NT2/D1 (cell line): ENCODE data around the gene CD7.

ENCODE experiments used
- YY1 ChIP-seq: IDR thresholded peaks from 2 replicates; pipeline ENCODE4 v1.6.1; 2011; ENCODE audit not compliant: insufficient read length, insufficient read depth
- ZNF274 ChIP-seq: IDR thresholded peaks from 2 replicates; pipeline ENCODE4 v1.6.1; 2011; ENCODE audit warnings: mild to moderate bottlenecking, low read depth, low read length

DNA sequence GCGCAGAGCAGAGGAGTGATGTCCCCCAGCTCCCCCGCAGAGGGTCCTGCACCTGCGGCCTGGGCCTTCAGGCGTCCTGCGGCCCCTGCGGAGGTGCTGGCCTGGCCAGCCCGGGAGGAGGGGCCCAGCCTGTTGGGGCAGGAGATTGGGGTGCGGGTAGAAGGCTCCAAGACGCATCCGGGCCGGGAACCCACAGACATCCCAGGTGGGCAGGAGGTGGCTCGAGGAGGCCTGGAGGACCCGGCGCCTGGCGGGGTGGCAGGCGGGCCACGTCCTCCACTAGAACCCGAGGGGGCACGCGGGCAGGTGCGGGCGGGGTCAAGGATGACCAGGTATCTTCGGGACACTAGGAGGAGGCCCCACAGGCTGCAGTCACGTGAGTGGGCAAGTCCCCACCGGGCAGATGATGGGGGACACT lies 16.8 kb upstream of the CD7 start:
- TF ChIP-seq YY1 (no peak), ZNF274 (no peak)
